Suprapubic skin (tissue), 4 donors: ENCODE results near the gene BSND.

Experiments
- CTCF ChIP-seq, 2 donors: fragments of 200-600 bp in 1 of 2; fragments of 450-650 bp in 1 of 2; sonication (generic) in 1 of 2; IDR thresholded peaks; one replicate each; pipeline ENCODE4 v1.5.1; 2016 to 2019; ENCODE audit warnings: antibody characterized with exemption in 2 of 2, mild to moderate bottlenecking in 1 of 2, moderate library complexity in 1 of 2
- EP300 ChIP-seq: sonication (generic); formaldehyde crosslinking; IDR thresholded peaks from one replicate; pipeline ENCODE4 v1.6.1; 2017; ENCODE audit warnings: antibody characterized with exemption
- POLR2A ChIP-seq, 2 donors: fragments of 450-650 bp; IDR thresholded peaks; one replicate each; pipeline ENCODE4 v1.6.1; 2017; ENCODE audit warnings: antibody characterized with exemption in 2 of 2, mild to moderate bottlenecking in 2 of 2, moderate library complexity in 2 of 2
- POLR2AphosphoS5 ChIP-seq, 3 donors: sonication (generic); formaldehyde crosslinking; IDR thresholded peaks; one replicate each; pipeline ENCODE4 v1.6.1; 2017; ENCODE audit warnings: antibody characterized with exemption in 3 of 3

DNA sequence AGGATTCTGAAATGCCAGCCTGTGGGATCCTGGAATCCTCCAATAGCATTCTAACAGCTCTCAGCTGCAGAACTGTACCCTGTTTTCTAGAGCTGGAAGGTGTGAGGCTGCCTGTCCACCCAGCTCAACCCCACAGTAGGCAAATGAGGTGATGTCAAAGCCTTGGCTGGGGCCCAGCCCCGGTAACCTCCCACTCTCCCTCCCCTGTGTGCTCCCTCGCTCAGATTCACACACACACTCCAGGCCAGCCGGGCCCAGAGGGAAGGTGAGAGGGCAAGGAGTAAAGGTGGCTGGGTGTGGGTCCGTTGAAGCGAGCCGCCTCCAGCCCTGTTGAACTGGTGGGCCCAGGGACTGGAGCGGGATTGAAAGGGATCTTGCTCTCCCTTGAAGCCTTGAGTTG, at the start of gene BSND:
- no peak for TF ChIP-seq CTCF (IDR thresholded peaks at IDR 0.05)
- no peak for TF ChIP-seq POLR2A (IDR thresholded peaks at IDR 0.05)
- no peak for TF ChIP-seq POLR2AphosphoS5 (IDR thresholded peaks at IDR 0.05)
- no peak for TF ChIP-seq EP300
